A549 treated with dexamethasone at 1 μM for 4 hours (cell line): ENCODE results near the gene OR6F1. TPM values are rescaled to one million over a fixed set of nuclear protein-coding genes. Genes with fewer than 3 reads are reported as not detected.

Source experiments
- total RNA-seq: library from RNA; stranded (reverse); fragments of 200-300 nt; extraction: Qiagen RNA extraction; gene quantifications from 5 replicates; pipeline ENCODE4 v1.2.3, GENCODE V29; 2022

OR6F1 gene
- total RNA-seq: not detected in 5 replicates

DNA sequence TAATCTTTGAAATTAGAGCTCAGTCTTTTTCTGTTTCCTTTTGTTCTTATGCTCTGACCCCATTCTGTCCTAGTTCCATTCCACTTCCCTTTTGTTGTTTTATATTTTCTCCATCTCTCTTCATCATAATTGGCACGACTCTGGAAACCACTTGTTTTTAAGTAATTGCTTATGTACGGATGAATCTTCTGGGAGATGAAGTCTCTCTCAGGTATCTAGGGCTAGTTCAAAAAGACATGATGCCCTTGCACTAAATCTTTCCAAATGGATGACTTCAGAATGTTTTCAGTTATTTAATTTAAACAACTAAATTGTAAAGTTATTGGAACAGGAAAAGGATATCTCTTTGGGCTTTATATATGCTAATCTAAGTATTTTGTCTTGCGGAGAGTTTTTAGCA, at the start of gene OR6F1:
OR6F1 (minus strand) TSS at position 101 of the 400 bp plus-strand sequence. CDS start 3,891 bp downstream, outside the sequence.

DNA sequence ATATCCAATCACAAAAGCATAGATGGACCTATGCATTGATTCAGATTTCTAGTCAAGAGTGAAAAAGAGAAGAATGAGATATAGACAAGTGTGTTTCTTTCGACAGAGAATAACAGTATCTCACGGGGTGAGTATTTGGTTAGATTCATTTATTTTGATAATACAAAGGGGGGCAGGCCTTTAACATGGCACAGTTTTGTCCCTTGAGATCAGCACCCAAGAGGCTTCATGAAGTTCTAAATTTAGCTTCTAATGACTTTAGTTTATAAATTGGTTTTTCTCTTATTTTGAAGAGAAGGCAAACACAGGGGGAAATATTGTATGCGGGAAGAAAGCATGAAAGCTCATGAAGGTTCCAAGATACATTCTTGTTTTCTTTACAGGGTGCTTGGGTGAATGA, 44.0 kb upstream of the OR6F1 start, which contains the start of gene OR1C1:
OR1C1 (minus strand) TSS at position 101 of the 400 bp plus-strand sequence. CDS start 2,150 bp downstream, outside the sequence.

GRCh38 chr1:247748041-247748440, 31.6 kb upstream of the OR6F1 start, which contains the start of gene OR14A2:
TSS of gene OR14A2 (minus strand) at chr1:247748141.

GRCh38 chr1:247738315-247738714, 21.9 kb upstream of the OR6F1 start, which contains the start of gene OR14K1:
TSS of gene OR14K1 (plus strand) at chr1:247738615. CDS start at chr1:247738615, 0 bp downstream.

DNA sequence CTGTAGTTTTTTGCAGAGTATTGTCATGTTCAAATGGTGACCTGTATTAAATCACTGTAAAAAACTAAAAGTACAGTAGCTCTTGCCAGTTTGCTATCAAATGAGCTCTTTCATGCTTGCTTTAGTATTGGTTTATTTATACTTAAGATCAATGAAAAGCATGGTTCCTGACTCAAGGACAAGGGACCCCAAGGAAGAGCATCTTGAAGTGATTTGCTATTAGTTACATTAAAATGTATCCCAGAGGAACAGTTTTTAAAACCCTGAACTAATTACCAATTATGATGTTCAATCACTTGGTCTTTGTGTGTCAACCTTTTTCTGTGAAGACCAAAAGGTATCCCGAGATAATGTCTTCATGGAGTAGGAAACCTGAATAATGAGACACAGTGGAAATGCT, 36.8 kb downstream of the OR6F1 start, which contains the start of gene OR13G1:
OR13G1 (minus strand) TSS at position 101 of the 400 bp plus-strand sequence. CDS start 6,698 bp downstream, outside the sequence.

Other genes with a start within 250 kb of the OR6F1 start
- gene OR2C3, start 180.2 kb downstream of the OR6F1 start, total RNA-seq: not detected in 5 replicates
- gene GCSAML, start 167.5 kb downstream of the OR6F1 start, total RNA-seq: not detected in 5 replicates
- not detected in 5 replicates for gene OR2G2, start 128.3 kb downstream of the OR6F1 start, total RNA-seq
- not detected in 5 replicates for gene OR2G3, start 111.1 kb downstream of the OR6F1 start, total RNA-seq
- gene OR13G1, start 36.9 kb downstream of the OR6F1 start, total RNA-seq: not detected in 5 replicates
- not detected in 5 replicates for gene OR14K1, start 22.0 kb upstream of the OR6F1 start, total RNA-seq
- gene OR14A2, start 31.5 kb upstream of the OR6F1 start, total RNA-seq: not detected in 5 replicates
- not detected in 5 replicates for gene OR1C1, start 43.9 kb upstream of the OR6F1 start, total RNA-seq
- not detected in 5 replicates for gene OR14A16, start 107.5 kb upstream of the OR6F1 start, total RNA-seq
- not detected in 5 replicates for gene OR11L1, start 125.2 kb upstream of the OR6F1 start, total RNA-seq
- not detected in 5 replicates for gene TRIM58, start 140.5 kb upstream of the OR6F1 start, total RNA-seq
- not detected in 5 replicates for gene OR2W3, start 178.9 kb upstream of the OR6F1 start, total RNA-seq
- not detected in 5 replicates for gene OR2T8, start 203.6 kb upstream of the OR6F1 start, total RNA-seq
- gene OR2AJ1, start 208.2 kb upstream of the OR6F1 start, total RNA-seq: not detected in 5 replicates
- not detected in 5 replicates for gene OR2L8, start 232.2 kb upstream of the OR6F1 start, total RNA-seq
- gene OR2AK2, start 248.6 kb upstream of the OR6F1 start, total RNA-seq: not detected in 5 replicates